ENCODE data around the gene BNIPL. TPM values are rescaled to one million over a fixed set of nuclear protein-coding genes. Genes with fewer than 3 reads are reported as not detected.

The BNIPL gene
- total and polyA plus RNA-seq, 2 of the 4 experiments (the other 2 are of a cell fraction): under 0.01 to 0.38 TPM

DNA sequence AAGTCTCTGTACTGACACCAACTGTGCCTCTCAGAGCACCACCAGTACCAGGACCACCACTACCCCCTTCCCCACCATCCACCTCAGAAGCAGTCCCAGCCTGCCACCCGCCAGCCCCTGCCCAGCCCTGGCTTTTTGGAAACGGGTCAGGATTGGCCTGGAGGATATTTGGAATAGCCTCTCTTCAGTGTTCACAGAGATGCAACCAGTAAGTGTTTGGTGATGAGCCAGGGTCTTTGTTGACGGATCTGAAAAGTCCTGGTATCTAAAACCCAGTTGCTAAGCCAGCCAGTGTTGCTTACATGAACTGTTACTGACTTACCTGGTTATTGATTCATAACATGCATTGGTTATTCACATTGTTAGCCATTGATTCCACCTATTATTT is 12.3 kb downstream of the BNIPL start:
- Histone ChIP-seq H2BK120ac (ENCODE audit: low read depth, low read length) (no peak overlapping the region), H3K18ac (ENCODE audit: low read depth, low read length) (no peak overlapping the region), H3K27me3 (ENCODE audit: control insufficient read depth, insufficient read depth, low read length) (no peaks in the 10 kb centered on the region), H3K4me2 (ENCODE audit: low read depth, low read length) (peak overlapping the region; percentile 86), H2AFZ (replicated peaks; ENCODE audit: low read length, poor library complexity) (peak overlapping the region; percentile 95), H4K5ac (ENCODE audit: low read depth, low read length) (no peak overlapping the region), H3K14ac (replicated peaks; ENCODE audit: low read depth, low read length) (peak overlapping the region; percentile 4), H3K4ac (ENCODE audit: low read depth, low read length) (peak overlapping the region; percentile 82; the same call in 1 of the 2 replicates), H3K9me1 (ENCODE audit: insufficient read depth, low read length) (peaks cover 7% of the 10 kb centered on the region; the same call in 1 of the 2 replicates), H4K20me1 (ENCODE audit: insufficient read depth, low read length) (0 out of 2 replicates have a peak, but pooled peaks cover 8% of the 10 kb centered on the region), H3K23ac (ENCODE audit: low read depth, low read length) (peak overlapping the region; percentile 93; the same call in 1 of the 2 replicates), H3K9me3 (ENCODE audit: control insufficient read depth, insufficient read depth, low read length) (no peaks in the 10 kb centered on the region), H4K8ac (ENCODE audit: low read depth in 2 of 2, low read length in 2 of 2) (peak overlapping the region; percentile 96 to 99; a peak in 2 of 4 replicates), H2BK5ac (ENCODE audit: low read depth, low read length, poor library complexity, severe bottlenecking) (no peak overlapping the region), H3K27ac (ENCODE audit: insufficient read depth, low read length) (peak overlapping the region; percentile 88), H2AK9ac (replicated peaks; ENCODE audit: low read depth, low read length, poor library complexity) (peak overlapping the region; percentile 96), H4K91ac (ENCODE audit: insufficient read depth, low read depth, low read length) (no peak overlapping the region; the same call in 1 of the 2 replicates), H2BK15ac (ENCODE audit: low read depth, low read length) (no peak overlapping the region), H2BK20ac (ENCODE audit: low read depth, low read length) (no peak overlapping the region), H2AK5ac (ENCODE audit: low read depth, low read length) (peak overlapping the region; percentile 87), H3K79me1 (ENCODE audit: low read depth in 1 of 2, low read length in 2 of 2) (peaks cover 6 to 51% of the 10 kb centered on the region in 2 experiments; a peak in 3 of 4 replicates), H3K56ac (ENCODE audit: extremely low read depth, insufficient read depth, low read length) (no peak overlapping the region), H3K36me3 (ENCODE audit: control insufficient read depth, insufficient read depth, low read length) (peaks cover 21% of the 10 kb centered on the region), H3K9ac (ENCODE audit: low read depth, low read length) (peak overlapping the region; percentile 78), H3K4me1 (ENCODE audit: control insufficient read depth, insufficient read depth, low read length) (peaks cover 8% of the 10 kb centered on the region), H3K4me3 (ENCODE audit: insufficient read depth, low read depth, low read length) (peak overlapping the region; percentile 65)
- in situ Hi-C loops (cut with MboI; ENCODE audit: low sequenced_read_pairs) (no loop called here), dilution Hi-C loops (cut with HindIII; ENCODE audit: low sequenced_read_pairs, unreplicated experiment) (no loop called here), intact Hi-C loops (cut with micrococcal nuclease) (no loop called here)
- ChIA-PET POLR2A (ENCODE audit: unreplicated experiment) (interaction anchor here (1.0 to 1.1 kb wide), 2 partner anchors 11 to 42 kb away, joined by 3 to 4 read pairs; partner anchors contain the start of genes CDC42SE1 and MINDY1), CTCF (no interaction called here)
- TF ChIP-seq CEBPB (IDR thresholded peaks at IDR 0.05; ENCODE audit: low read depth, low read length): no peak
- TF ChIP-seq, protein P1, sequence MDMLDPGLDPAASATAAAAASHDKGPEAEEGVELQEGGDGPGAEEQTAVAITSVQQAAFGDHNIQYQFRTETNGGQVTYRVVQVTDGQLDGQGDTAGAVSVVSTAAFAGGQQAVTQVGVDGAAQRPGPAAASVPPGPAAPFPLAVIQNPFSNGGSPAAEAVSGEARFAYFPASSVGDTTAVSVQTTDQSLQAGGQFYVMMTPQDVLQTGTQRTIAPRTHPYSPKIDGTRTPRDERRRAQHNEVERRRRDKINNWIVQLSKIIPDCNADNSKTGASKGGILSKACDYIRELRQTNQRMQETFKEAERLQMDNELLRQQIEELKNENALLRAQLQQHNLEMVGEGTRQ (IDR thresholded peaks at IDR 0.05; ENCODE audit: low read depth, low read length): no peak
- TF ChIP-seq BHLHE40 (IDR thresholded peaks at IDR 0.05; ENCODE audit: low read depth, low read length): no peak
- TF ChIP-seq, protein P2, sequence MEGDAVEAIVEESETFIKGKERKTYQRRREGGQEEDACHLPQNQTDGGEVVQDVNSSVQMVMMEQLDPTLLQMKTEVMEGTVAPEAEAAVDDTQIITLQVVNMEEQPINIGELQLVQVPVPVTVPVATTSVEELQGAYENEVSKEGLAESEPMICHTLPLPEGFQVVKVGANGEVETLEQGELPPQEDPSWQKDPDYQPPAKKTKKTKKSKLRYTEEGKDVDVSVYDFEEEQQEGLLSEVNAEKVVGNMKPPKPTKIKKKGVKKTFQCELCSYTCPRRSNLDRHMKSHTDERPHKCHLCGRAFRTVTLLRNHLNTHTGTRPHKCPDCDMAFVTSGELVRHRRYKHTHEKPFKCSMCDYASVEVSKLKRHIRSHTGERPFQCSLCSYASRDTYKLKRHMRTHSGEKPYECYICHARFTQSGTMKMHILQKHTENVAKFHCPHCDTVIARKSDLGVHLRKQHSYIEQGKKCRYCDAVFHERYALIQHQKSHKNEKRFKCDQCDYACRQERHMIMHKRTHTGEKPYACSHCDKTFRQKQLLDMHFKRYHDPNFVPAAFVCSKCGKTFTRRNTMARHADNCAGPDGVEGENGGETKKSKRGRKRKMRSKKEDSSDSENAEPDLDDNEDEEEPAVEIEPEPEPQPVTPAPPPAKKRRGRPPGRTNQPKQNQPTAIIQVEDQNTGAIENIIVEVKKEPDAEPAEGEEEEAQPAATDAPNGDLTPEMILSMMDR (conservative IDR thresholded peaks at IDR 0.05; ENCODE audit: low read depth, low read length): no peak
- TF ChIP-seq FOS (IDR thresholded peaks at IDR 0.05; ENCODE audit: low read depth, low read length): no peak
- TF ChIP-seq SMC3 (IDR thresholded peaks at IDR 0.05; ENCODE audit: low read depth, low read length): no peak
- TF ChIP-seq, protein P3, sequence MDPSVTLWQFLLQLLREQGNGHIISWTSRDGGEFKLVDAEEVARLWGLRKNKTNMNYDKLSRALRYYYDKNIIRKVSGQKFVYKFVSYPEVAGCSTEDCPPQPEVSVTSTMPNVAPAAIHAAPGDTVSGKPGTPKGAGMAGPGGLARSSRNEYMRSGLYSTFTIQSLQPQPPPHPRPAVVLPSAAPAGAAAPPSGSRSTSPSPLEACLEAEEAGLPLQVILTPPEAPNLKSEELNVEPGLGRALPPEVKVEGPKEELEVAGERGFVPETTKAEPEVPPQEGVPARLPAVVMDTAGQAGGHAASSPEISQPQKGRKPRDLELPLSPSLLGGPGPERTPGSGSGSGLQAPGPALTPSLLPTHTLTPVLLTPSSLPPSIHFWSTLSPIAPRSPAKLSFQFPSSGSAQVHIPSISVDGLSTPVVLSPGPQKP (IDR thresholded peaks at IDR 0.05; ENCODE audit: borderline replicate concordance, low read depth, low read length): no peak
- no peak for TF ChIP-seq RCOR1 (IDR thresholded peaks at IDR 0.05; ENCODE audit: insufficient replicate concordance, low read length)
- TF ChIP-seq MAFK (IDR thresholded peaks at IDR 0.05; ENCODE audit: low read depth, low read length): no peak
- no peak for TF ChIP-seq MXI1 (IDR thresholded peaks at IDR 0.05; ENCODE audit: borderline replicate concordance, low read depth, low read length)
- no peak for TF ChIP-seq MAZ (IDR thresholded peaks at IDR 0.05; ENCODE audit: borderline replicate concordance, low read depth, low read length)
- TF ChIP-seq CHD1 (IDR thresholded peaks at IDR 0.05; ENCODE audit: low read depth, low read length): no peak
- no peak for TF ChIP-seq RAD21 (IDR thresholded peaks at IDR 0.05; ENCODE audit: low read length)
- no peak for TF ChIP-seq NFE2L2 (IDR thresholded peaks at IDR 0.05; ENCODE audit: low read depth, low read length)
- TF ChIP-seq POLR2A (IDR thresholded peaks at IDR 0.05; ENCODE audit: low read depth, low read length): no peak; the same call in 1 of the 2 replicates
- TF ChIP-seq RFX5 (IDR thresholded peaks at IDR 0.05; ENCODE audit: low read depth, low read length): no peak
- no TSS peak for BruUV-seq (replicated peaks)
- DNase-seq: no peak
- no peak for ATAC-seq (ENCODE audit: low read depth)
- no CpG with 5 or more reads among the region's 3 CpGs for WGBS, 2 experiments (ENCODE audit: extremely low coverage in 2 of 2, insufficient read length in 1 of 2)
